Ammon's horn (tissue), 1 donor: ENCODE data around the gene DUSP5.
"Not testable (repeated sequence)": the region's sequence is repeated elsewhere in the genome, so short reads cannot be mapped to it uniquely, and the experiment has no call there.

Experiments
- DNase-seq: peaks from one replicate; pipeline ENCODE4 v3.0.0-alpha.2; 2016; ENCODE audit warnings: low spot score

The DUSP5 gene, protein sequence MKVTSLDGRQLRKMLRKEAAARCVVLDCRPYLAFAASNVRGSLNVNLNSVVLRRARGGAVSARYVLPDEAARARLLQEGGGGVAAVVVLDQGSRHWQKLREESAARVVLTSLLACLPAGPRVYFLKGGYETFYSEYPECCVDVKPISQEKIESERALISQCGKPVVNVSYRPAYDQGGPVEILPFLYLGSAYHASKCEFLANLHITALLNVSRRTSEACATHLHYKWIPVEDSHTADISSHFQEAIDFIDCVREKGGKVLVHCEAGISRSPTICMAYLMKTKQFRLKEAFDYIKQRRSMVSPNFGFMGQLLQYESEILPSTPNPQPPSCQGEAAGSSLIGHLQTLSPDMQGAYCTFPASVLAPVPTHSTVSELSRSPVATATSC

GRCh38 chr10:110497438-110498086 is at the start of gene DUSP5:
DUSP5 (plus strand) TSS chr10:110497907; CDS start chr10:110498122, 215 bp downstream.
- DNase-seq: peak; percentile 96

DNA sequence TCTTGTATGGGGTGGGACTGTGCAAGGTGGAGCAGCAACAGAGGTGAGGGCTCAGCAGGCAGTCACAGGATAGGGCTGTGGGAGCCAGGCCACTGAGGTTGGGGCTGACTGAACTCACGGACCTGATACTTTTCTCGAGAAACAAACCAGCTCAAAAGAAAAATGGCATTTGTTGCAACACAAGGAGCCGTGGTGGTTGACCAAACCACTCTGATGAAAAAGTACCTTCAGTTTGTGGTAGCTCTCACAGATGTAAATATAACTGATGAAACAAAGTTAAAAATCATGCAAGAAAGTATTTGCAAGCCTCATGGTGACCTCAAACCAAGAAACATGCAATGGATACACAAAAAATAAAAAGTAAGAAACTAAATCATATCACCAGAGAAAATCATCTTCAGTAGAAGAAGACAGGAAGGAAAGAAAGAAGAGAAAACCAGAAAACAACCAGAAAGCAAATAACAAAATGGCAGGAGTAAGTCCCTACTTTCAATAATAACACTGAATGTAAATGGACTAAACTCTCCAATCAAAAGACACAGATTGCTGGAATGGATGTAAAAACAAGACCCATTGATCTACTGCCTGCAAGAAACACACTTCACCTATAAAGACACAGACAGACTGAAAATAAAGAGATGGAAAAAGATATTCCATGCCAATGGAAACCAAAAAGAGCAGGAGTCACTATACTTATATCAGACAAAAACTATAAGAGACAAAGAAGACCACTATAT is 48.9 kb upstream of the DUSP5 start:
- no peak for DNase-seq

DNA sequence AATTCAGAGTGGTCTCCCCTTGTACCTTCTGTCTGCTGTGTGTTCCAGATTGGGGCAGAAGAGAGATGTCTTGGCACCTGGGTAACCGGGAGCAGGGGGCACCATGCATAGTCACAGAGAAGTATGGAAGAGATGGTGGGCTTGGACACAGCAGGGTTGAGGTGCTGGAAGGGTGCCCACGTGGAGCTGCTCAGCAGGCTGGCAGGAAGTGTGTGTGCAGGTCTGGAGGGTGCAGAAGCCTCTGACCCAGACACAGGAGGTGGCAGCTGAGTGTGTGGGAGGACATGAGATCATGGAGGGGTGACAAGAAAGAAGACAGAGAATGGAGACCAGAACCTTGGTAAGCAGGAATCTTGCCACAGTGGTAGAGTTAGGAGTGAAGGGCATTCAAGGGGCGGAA is 42.3 kb upstream of the DUSP5 start:
- DNase-seq: no peak

DNA sequence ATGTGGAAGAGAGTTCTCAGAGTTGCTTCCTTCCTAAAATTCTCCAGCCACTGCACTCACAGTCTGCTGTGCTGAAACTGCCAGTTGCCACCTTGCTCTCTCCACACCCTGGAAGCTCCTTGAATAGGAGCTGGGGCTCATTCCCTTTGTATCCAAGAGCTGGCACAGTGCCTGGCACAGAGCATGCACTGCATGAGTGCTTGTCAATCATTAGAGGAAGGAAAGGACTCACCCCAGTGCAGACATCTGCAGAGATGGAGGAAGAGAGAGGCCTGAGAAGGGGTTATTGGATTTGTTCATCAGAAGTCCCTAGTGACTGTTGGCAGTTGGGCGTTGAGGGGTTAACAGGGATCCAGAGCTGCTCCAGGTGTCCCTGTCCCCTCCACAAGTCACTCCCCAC is 41.7 kb upstream of the DUSP5 start:
- no peak for DNase-seq

- no peak for DNase-seq
Observed at GRCh38 chr10:110456523-110457091, 41.1 kb upstream of the DUSP5 start.

DNA sequence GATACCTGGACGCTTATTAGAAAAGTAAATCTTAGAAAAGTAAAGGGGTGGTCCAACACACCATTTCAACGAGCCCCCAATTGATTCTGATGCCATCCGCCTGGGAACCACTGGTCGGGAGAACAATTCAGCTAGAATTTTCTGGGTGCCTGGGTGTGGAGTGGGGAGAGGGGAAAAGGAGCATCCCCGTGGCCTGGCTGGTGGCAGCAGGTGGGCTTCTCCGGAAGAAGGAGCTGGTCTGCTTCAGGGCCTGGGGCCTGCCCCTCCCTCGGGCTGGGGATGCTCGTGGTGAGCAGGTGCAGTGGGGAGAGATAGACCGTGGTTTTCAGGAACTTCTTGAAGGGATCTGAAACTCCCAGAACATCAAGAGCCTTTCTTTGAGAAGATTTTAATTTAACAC is 39.9 kb upstream of the DUSP5 start:
- DNase-seq: no peak

GRCh38 chr10:110458266-110458920 is 39.3 kb upstream of the DUSP5 start:
- no peak for DNase-seq

DNA sequence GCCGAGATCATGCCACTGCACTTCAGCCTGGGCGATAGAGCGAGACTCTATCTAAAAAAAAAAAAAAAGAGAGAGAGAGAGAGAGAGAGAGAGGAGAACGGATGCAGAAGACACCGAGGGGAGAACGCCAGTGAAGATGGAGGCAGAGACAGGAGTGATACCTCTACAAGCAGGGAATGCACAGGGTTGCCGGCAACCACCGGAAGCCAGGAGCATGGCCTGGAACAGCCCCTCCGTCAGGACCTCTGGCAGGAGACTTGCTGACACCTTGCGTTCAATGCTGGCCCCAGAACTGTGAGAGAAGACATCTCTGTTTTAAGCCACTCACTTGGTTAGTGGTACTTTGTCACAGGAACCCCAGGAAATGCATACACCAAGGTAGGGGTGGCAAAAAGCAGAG is 38.1 kb upstream of the DUSP5 start:
- no peak for DNase-seq

- no peak for DNase-seq
Observed at GRCh38 chr10:110460111-110460809, 37.4 kb upstream of the DUSP5 start.

DNA sequence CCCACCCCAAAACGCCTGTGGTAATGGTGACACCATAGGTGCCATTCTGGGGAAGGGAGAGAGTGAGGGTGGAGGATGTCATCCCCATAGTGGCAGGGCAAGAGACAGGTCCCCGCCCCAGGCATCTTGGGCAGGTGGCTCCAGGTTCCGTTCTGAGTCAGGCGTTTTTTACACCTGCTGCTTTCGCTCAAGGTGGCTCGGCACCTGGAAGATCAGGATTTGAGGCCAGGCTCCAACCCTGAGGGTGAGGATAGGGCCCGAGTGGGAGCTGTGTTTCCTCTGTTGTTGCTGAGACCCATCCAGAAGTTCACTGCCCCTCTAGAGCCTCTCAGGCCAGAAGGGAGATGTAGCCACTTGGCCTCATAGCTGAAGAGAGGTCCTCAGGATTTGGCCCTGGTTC is 36.6 kb upstream of the DUSP5 start:
- no peak for DNase-seq

DNA sequence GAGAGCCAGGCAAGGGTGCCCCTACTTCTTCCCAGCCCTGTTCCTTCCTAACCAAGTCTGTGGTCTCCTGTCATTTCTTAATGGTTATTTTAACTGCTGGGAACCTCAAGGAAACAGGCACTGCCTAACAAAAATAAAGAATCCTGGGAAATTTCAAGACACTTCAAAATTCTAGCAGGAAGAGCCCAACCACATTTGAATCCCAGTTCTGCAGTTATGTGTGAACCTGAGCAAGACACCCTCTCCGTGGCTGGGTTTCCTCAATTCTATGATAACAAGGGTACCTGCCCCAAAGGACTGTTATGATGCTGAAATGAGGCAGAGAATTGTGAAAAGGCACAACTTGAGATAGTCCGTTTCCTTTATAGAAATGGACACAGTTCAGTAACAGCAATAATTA is 36.2 kb upstream of the DUSP5 start:
- DNase-seq: no peak

DNA sequence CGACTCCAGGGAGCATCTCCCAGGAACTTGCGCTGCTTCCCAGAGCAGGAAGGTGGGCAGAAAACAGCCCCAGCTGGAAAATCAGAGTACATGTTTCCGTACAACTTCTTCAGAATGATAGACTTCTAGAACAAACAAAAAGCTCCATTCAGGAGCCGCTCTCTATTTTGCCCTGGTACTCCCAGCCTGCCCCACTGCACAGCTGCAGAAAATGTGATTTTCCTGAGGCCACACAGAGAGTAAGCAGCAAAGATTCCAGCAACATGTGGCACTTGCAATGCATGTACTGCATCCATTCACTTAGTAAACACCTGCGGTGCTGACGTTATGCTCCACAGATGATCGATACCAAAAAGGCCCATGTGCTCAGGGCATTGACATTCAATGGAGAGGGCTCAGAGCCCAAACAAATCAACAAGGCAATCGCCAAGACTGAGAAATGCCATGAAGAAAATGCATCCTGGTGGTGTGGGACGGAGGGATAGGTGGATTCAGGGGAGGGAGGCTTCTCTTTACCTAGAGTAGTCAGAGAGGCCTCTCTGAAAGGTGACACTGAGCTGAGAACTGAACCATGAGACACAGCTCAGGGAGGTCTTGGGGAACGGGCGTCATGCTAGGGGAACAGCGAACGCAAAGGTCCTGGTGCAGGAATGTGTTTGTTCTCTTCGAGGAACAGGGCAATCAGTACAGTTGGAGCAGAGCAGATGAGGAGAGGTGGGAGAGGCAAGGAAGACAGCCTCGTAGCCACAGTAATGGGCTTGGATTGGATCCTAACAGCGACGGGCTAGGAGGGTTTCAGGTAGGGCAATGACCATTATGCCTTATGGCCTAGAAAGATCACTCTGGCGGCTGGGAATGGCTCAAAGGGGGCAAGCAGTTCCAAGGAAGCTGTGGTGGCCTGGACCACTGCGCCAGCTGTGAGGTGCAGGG is 35.3 kb upstream of the DUSP5 start:
- no peak for DNase-seq

- not testable (repeated sequence) for DNase-seq
Observed at GRCh38 chr10:110468258-110468657, 29.4 kb upstream of the DUSP5 start.

- not testable (repeated sequence) for DNase-seq
Observed at GRCh38 chr10:110470541-110470940, 27.2 kb upstream of the DUSP5 start.

GRCh38 chr10:110471566-110472139 is 26.1 kb upstream of the DUSP5 start:
- no peak for DNase-seq

- no peak for DNase-seq
Observed at GRCh38 chr10:110474017-110474416, 23.7 kb upstream of the DUSP5 start.

DNA sequence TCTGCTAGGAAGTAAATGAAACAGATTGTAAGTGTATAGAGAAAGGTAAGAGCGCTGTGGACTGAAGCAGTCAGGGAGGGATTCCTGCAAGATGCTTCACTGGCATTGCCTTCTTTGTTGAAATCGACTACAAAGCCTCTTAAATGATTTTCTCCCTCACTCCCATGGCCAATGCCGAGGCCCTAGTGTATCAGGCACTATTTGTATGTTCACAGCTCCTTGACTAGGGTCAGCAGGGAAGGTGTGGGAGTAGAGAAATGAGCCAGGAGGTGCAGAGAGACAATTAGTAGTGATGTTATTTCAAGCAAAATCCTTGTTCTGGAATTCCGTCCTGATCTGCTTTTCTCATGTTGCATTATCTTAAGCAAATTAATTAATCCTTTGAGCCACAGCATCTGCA is 22.9 kb upstream of the DUSP5 start:
- no peak for DNase-seq

DNA sequence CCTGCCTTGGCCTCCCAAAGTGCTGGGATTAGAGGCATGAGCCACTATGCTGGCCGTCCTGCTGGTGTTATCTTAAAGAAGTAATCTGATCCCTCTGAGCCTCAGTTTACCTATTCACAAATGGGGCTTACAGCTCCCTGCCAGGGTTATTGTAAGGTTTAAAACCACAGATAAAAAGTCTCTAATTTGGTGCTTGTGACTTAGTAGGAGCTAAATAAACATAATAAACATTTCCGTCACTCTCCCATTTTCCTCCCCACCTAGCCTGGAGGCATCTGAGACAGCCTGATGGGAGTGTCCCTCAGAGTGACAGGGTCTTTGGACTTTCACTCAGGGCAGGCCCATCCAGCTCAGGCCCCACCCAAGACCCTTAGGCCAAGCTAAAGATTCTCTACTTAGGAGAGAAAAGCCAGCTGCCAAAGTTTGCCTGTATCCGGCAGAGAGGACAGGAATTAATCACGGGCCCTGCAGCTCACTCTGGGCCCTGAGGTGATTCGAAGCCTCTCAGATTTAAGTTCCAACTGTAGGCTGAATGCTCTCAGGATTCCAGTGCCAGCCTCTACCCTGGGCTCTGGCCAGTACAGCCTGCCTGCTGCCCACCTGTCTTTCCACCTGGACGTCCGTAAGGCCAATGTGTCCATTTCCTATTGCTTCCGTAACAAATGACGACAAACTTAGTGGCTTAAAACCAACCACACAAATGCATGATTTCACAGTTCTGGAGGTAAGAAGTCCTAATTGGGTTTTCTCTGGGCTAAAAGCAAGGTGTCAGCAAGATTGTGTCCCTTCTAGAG is 21.8 kb upstream of the DUSP5 start:
- no peak for DNase-seq

DNA sequence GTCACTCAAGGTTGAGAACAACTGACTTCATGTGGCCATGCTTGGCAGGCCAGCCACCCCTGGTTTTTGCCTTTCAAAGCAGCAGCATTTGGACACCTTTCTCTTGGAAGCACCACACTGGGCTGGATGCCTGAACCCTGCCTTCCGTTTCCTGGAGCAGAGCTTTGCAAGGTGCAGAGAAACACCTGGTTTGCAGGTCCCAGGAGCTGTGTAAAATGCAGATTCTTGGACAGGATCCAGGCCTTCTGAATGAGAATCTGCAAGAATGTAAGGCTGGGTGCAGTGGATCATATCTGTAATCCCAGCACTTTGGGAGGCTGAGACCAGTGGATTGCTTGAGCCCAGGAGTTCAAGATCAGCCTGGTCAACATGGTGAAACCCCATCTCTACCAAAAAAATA is 18.0 kb upstream of the DUSP5 start:
- DNase-seq: no peak
